ENCODE measurements around the gene EAF1. TPM values are rescaled to one million over a fixed set of nuclear protein-coding genes. Genes with fewer than 3 reads are reported as not detected.
"Not testable (repeated sequence)": the region's sequence is repeated elsewhere in the genome, so short reads cannot be mapped to it uniquely, and the experiment has no call there.

EAF1 gene
- total RNA-seq, 1 donor from 2014 or later, result 23.9 TPM

DNA sequence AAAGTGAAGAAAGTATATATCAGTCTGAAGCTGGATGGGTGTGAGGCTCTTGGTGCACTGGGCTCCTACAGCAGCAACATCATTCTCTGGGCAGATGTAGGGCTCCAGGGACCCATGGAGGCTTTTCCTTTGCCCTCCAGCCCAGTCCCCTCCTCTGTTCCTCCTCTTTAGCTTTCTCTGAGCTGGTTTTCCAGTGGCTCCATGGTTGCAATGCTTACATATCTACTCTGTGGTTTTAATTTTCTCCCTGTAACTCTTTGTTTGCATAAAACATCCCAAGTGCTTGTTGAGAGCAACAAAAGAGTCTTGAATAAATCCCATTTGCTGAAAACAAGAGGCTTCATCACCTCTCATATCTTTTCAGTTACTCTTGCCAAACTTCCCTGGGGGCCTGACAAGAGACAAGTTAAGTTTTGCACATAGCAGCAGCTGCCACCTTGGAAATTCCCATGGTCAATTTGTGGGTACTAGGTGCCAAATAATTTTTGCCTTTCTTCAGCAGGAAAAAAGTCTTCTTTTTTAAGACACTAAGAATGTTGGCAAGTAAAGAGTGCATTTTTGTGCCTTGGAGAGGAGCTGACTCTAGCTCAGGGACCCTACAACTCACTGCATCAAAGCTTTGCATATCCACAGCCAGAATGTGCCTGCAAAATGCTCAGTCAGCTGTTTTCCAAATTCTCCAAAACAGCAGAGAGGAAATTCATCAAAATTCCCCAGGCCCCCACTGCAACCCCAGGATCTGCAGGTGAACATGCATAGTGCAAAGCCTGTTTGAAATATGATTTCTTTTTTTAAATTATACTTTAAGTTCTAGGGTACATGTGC, 52.2 kb downstream of the EAF1 start:
- H3K4me1 Mint-ChIP-seq (ENCODE audit: unreplicated experiment), result no peaks in the 10 kb centered on the region
- no peak for DNase-seq (ENCODE audit: low spot score)
- no peak overlapping the region for H3K4me3 Mint-ChIP-seq (ENCODE audit: unreplicated experiment)
- H3K36me3 Mint-ChIP-seq (ENCODE audit: low read depth, unreplicated experiment), result no peaks in the 10 kb centered on the region
- H3K27ac Mint-ChIP-seq (ENCODE audit: unreplicated experiment), result no peak overlapping the region
- H3K27me3 Mint-ChIP-seq (ENCODE audit: unreplicated experiment), result peaks cover 2% of the 10 kb centered on the region
- no peaks in the 10 kb centered on the region for H3K9me3 Mint-ChIP-seq (ENCODE audit: unreplicated experiment)
- TF ChIP-seq, protein P1, sequence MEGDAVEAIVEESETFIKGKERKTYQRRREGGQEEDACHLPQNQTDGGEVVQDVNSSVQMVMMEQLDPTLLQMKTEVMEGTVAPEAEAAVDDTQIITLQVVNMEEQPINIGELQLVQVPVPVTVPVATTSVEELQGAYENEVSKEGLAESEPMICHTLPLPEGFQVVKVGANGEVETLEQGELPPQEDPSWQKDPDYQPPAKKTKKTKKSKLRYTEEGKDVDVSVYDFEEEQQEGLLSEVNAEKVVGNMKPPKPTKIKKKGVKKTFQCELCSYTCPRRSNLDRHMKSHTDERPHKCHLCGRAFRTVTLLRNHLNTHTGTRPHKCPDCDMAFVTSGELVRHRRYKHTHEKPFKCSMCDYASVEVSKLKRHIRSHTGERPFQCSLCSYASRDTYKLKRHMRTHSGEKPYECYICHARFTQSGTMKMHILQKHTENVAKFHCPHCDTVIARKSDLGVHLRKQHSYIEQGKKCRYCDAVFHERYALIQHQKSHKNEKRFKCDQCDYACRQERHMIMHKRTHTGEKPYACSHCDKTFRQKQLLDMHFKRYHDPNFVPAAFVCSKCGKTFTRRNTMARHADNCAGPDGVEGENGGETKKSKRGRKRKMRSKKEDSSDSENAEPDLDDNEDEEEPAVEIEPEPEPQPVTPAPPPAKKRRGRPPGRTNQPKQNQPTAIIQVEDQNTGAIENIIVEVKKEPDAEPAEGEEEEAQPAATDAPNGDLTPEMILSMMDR (IDR thresholded peaks at IDR 0.05; ENCODE audit: unreplicated experiment), result no peak

DNA sequence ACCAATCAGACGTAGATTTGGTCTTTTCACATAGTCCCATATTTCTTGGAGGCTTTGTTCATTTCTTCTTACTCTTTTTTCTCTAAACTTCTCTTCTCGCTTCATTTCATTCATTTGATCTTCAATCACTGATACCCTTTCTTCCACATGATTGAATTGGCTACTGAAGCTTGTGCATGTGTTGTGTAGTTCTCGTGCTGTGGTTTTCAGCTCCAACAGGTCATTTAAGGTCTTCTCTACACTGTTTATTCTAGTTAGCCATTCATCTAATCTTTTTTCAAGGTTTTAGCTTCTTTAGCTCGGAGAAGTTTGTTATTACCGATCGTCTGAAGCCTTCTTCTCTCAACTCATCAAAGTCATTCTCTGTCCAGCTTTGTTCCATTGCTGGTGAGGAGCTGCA, 57.2 kb downstream of the EAF1 start:
- H3K36me3 Mint-ChIP-seq (ENCODE audit: low read depth, unreplicated experiment); H3K4me3 Mint-ChIP-seq (ENCODE audit: unreplicated experiment); H3K4me1 Mint-ChIP-seq (ENCODE audit: unreplicated experiment); H3K27ac Mint-ChIP-seq (ENCODE audit: unreplicated experiment); H3K9me3 Mint-ChIP-seq (ENCODE audit: unreplicated experiment); H3K27me3 Mint-ChIP-seq (ENCODE audit: unreplicated experiment); DNase-seq (ENCODE audit: low spot score): not testable (repeated sequence)

DNA sequence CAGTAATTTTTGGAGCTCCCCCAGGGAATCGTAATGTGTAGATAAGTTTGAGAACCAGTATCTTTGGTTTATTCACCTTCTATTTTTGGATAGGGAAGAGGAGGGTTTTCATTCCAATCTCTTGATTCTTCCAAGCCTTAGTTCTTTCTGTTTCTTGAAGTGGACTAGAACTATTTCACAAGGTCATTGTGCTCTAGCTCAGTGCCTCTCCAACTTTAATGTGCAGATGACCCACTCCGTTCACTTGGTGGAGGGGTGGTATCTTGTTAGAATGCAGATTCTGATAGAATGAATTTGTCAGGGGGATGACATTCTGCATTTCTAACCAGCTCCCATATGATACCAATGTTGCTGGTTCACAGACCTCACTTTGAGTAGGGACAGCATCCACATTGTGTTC, 58.6 kb downstream of the EAF1 start:
- no peak for DNase-seq (ENCODE audit: low spot score)
- peaks cover 5% of the 10 kb centered on the region for H3K36me3 Mint-ChIP-seq (ENCODE audit: low read depth, unreplicated experiment)
- no peaks in the 10 kb centered on the region for H3K4me1 Mint-ChIP-seq (ENCODE audit: unreplicated experiment)
- H3K27me3 Mint-ChIP-seq (ENCODE audit: unreplicated experiment), result no peaks in the 10 kb centered on the region
- no peaks in the 10 kb centered on the region for H3K9me3 Mint-ChIP-seq (ENCODE audit: unreplicated experiment)
- H3K27ac Mint-ChIP-seq (ENCODE audit: unreplicated experiment), result no peak overlapping the region
- TF ChIP-seq, protein P1 (IDR thresholded peaks at IDR 0.05; ENCODE audit: unreplicated experiment), result no peak
- H3K4me3 Mint-ChIP-seq (ENCODE audit: unreplicated experiment), result no peak overlapping the region

DNA sequence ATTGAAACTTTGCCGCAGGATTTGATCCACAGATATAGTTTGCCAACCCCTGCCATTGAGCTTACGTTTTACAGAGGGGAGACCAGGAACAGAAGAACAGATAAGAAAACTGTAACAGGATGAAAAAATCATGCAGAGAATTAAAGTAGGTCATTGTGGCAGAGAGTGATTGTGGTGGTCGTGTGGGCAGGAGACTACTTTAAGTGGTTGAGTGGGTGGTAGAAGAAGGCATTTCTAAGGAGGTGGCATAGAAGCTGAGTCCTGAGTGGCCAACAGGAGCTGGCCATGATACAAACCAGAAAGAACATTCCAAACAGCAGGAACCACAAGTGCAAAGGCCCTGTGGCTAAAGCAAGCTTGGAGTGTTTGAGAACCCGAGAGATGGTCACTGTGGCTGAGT, 59.6 kb downstream of the EAF1 start:
- Mint-ChIP-seq H3K27ac (ENCODE audit: unreplicated experiment) (no peak overlapping the region), H3K27me3 (ENCODE audit: unreplicated experiment) (no peaks in the 10 kb centered on the region), H3K4me1 (ENCODE audit: unreplicated experiment) (no peaks in the 10 kb centered on the region), H3K36me3 (ENCODE audit: low read depth, unreplicated experiment) (peaks cover 5% of the 10 kb centered on the region), H3K9me3 (ENCODE audit: unreplicated experiment) (no peaks in the 10 kb centered on the region), H3K4me3 (ENCODE audit: unreplicated experiment) (no peak overlapping the region)
- DNase-seq (ENCODE audit: low spot score), result no peak
- TF ChIP-seq, protein P1 (IDR thresholded peaks at IDR 0.05; ENCODE audit: unreplicated experiment), result no peak

DNA sequence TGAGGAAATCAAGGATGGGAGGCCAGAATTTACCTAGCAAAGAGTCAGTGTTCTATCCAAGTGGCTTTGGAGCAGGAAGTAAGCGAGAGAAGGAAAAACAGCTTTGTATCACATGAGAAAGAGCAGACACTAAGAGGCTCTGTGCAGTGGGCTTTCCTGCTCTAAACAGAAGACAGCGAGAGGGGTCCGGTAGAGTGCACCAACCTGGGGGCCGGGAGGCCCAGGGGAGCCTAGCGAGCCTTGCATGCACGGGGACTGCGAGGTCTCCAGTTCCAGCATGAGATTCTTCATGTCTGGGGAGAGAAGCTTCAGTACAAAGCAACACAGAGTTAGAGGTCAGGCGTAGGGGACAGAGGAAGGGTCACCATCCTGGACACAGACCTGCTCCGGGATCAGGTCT, 60.6 kb downstream of the EAF1 start:
- H3K27ac Mint-ChIP-seq (ENCODE audit: unreplicated experiment), result no peak overlapping the region

More for the DNA sequence above, 60.6 kb downstream of the EAF1 start:
- TF ChIP-seq, protein P1 (IDR thresholded peaks at IDR 0.05; ENCODE audit: unreplicated experiment), result no peak
- H3K9me3 Mint-ChIP-seq (ENCODE audit: unreplicated experiment), result no peaks in the 10 kb centered on the region
- DNase-seq (ENCODE audit: low spot score), result no peak
- peaks cover 5% of the 10 kb centered on the region for H3K36me3 Mint-ChIP-seq (ENCODE audit: low read depth, unreplicated experiment)
- no peak overlapping the region for H3K4me3 Mint-ChIP-seq (ENCODE audit: unreplicated experiment)
- no peaks in the 10 kb centered on the region for H3K4me1 Mint-ChIP-seq (ENCODE audit: unreplicated experiment)
- H3K27me3 Mint-ChIP-seq (ENCODE audit: unreplicated experiment), result peaks cover under 1% of the 10 kb centered on the region
